ENCODE measurements around the gene CFAP92.
A peak's percentile ranks its signal among the peaks of the same experiment; 100 is the strongest.
"Not testable (repeated sequence)": the region's sequence is repeated elsewhere in the genome, so short reads cannot be mapped to it uniquely, and the experiment has no call there.

CFAP92 gene

GRCh38 chr3:128949158-128949557 lies 44.7 kb downstream of the CFAP92 start:
- ATAC-seq (no peak), DNase-seq (no peak)
- Mint-ChIP-seq H3K4me3 (no peak overlapping the region), H3K27ac (no peak overlapping the region), H3K4me1 (no peaks in the 10 kb centered on the region), H3K27me3 (no peaks in the 10 kb centered on the region), H3K9me3 (no peaks in the 10 kb centered on the region)

DNA sequence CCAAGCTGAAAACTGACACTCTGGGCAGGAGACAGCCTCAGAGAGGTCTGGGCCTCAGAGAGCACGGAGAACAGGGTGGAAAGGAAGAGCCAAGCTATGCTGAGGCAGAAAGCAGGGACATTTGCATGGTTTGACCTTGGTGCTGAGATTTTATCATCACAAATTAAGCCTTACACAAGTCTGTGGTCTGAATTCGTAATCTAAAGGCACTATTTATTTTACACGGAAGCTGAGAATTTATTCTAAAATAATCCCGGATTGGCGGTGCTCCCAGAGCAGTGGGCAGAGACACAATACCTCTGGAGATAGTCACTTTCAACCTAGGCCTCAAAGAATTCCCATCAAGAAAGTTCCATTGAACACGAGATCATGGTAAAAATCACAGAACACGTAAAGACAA lies 47.5 kb downstream of the CFAP92 start:
- H3K27ac Mint-ChIP-seq: no peak overlapping the region
- no peaks in the 10 kb centered on the region for H3K27me3 Mint-ChIP-seq
- H3K4me3 Mint-ChIP-seq: no peak overlapping the region
- H3K4me1 Mint-ChIP-seq: no peaks in the 10 kb centered on the region
- ATAC-seq (no peak), DNase-seq (no peak)
- H3K9me3 Mint-ChIP-seq: no peaks in the 10 kb centered on the region

DNA sequence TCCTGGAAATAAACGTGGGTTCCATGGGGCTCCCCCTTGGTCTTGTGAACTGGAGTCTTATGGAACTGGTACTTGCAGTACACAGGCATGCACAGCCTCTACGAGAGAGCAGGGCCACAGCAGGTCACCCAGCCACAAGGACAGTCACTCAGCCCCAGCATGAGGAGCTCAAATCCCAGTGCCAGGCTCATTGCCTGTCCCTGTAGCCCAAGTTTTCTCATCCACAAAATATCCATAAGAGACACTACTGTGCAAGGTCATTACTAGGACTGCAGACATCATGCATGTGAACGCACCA lies 48.0 kb downstream of the CFAP92 start:
- DNase-seq (no peak), ATAC-seq (no peak)
- Mint-ChIP-seq H3K27me3 (no peaks in the 10 kb centered on the region), H3K27ac (no peak overlapping the region), H3K4me1 (no peaks in the 10 kb centered on the region), H3K4me3 (no peak overlapping the region), H3K9me3 (no peaks in the 10 kb centered on the region)

GRCh38 chr3:128945041-128945877 lies 48.6 kb downstream of the CFAP92 start:
- Mint-ChIP-seq H3K4me1 (no peaks in the 10 kb centered on the region), H3K4me3 (no peak overlapping the region), H3K27me3 (no peaks in the 10 kb centered on the region), H3K27ac (no peak overlapping the region), H3K9me3 (no peaks in the 10 kb centered on the region)
- ATAC-seq (no peak), DNase-seq (no peak)

DNA sequence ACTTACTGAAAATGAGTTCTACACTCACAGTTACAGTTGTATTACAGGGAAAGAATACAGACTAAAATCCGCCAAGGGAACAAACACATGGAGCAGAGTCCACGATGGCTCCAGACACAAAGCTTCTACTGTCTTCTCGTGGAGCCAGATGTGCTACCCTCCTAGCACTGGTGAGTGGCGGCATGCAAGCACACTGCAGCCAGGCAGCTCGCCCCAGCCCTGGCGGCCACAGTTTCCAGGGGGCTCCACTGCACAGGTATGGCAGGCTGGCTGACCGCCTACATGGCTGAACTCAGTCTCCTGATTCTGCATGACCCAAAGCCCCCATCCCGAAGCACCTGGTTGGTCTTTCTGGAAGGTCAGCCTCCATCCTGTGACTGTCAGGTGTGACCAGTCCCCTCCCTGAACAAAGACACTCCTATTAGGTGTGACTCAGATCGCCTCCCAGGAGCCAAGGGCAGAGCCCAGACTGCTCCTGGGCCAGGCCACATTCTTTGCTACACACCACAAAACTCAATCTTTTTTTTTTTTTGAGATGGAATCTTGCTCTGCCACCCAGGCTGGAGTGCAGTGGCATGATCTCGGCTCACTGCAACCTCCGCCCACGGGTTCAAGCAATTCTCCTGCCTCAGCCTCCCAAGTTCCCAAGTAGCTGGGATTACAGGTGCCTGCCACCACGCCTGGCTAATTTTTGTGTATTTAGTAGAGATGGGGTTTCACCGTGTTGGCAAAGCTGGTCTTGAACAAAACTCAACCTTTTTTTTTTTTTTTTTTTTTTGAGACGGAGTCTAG lies 51.5 kb downstream of the CFAP92 start:
- Mint-ChIP-seq H3K4me3 (no peak overlapping the region), H3K9me3 (no peaks in the 10 kb centered on the region), H3K27me3 (no peaks in the 10 kb centered on the region), H3K27ac (no peak overlapping the region), H3K4me1 (no peaks in the 10 kb centered on the region)
- DNase-seq: no peak
- no peak for ATAC-seq

- H3K27ac Mint-ChIP-seq: no peak overlapping the region
- H3K9me3 Mint-ChIP-seq: no peaks in the 10 kb centered on the region
- ATAC-seq (no peak), DNase-seq (no peak)
- no peak overlapping the region for H3K4me3 Mint-ChIP-seq
- no peaks in the 10 kb centered on the region for H3K27me3 Mint-ChIP-seq
- no peaks in the 10 kb centered on the region for H3K4me1 Mint-ChIP-seq
Measured at GRCh38 chr3:128940252-128940651, 53.6 kb downstream of the CFAP92 start.

DNA sequence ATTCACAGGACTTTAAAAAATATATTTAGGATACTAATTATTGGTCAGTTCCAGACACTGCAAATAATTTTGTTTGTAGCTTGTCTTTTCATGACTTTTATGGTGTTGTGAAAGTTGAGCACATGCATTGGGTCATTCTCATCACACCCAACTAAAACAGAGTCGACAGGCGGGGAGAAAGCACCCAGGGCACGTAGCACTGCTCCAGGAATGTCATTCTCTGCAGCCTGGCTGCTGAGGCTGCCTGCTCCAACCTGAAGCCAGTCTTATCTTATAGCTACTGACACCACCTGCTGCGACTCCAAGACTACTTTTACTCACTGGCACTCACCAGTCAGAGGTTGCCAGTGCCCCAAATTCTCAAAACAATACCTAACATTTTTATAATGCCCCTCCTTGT lies 57.5 kb downstream of the CFAP92 start:
- no peak for DNase-seq
- no peak overlapping the region for H3K27ac Mint-ChIP-seq
- no peaks in the 10 kb centered on the region for H3K27me3 Mint-ChIP-seq
- no peak overlapping the region for H3K4me3 Mint-ChIP-seq
- H3K4me1 Mint-ChIP-seq: no peaks in the 10 kb centered on the region
- H3K9me3 Mint-ChIP-seq: no peaks in the 10 kb centered on the region
- ATAC-seq: no peak

GRCh38 chr3:128935922-128936321 lies 58.0 kb downstream of the CFAP92 start:
- Mint-ChIP-seq H3K27me3 (no peaks in the 10 kb centered on the region), H3K27ac (no peak overlapping the region), H3K9me3 (no peaks in the 10 kb centered on the region), H3K4me1 (no peaks in the 10 kb centered on the region), H3K4me3 (no peak overlapping the region)
- ATAC-seq: no peak
- no peak for DNase-seq

- ATAC-seq (no peak), DNase-seq (no peak)
- Mint-ChIP-seq H3K27me3 (no peaks in the 10 kb centered on the region), H3K27ac (peak overlapping the region in 1 of 2 donors; percentile 77), H3K4me1 (no peaks in the 10 kb centered on the region), H3K4me3 (no peak overlapping the region), H3K9me3 (no peaks in the 10 kb centered on the region)
Measured at GRCh38 chr3:128933922-128934253, 60.0 kb downstream of the CFAP92 start.

GRCh38 chr3:128933213-128933921 lies 60.5 kb downstream of the CFAP92 start:
- Mint-ChIP-seq H3K9me3 (no peaks in the 10 kb centered on the region), H3K4me3 (no peak overlapping the region), H3K27me3 (no peaks in the 10 kb centered on the region), H3K4me1 (no peaks in the 10 kb centered on the region), H3K27ac (no peak overlapping the region)
- ATAC-seq (no peak), DNase-seq (no peak)

GRCh38 chr3:128932516-128933212 lies 61.2 kb downstream of the CFAP92 start:
- Mint-ChIP-seq H3K9me3 (no peaks in the 10 kb centered on the region), H3K4me1 (no peaks in the 10 kb centered on the region), H3K4me3 (no peak overlapping the region), H3K27me3 (no peaks in the 10 kb centered on the region), H3K27ac (peak overlapping the region in 1 of 2 donors; percentile 39)
- no peak for ATAC-seq
- DNase-seq: no peak

GRCh38 chr3:128931046-128931445 lies 62.8 kb downstream of the CFAP92 start:
- ATAC-seq (no peak), DNase-seq (no peak)
- peaks cover 0 to 13% of the 10 kb centered on the region in 2 donors for H3K9me3 Mint-ChIP-seq
- H3K27me3 Mint-ChIP-seq: no peaks in the 10 kb centered on the region
- H3K4me1 Mint-ChIP-seq: no peaks in the 10 kb centered on the region
- no peak overlapping the region for H3K4me3 Mint-ChIP-seq
- no peak overlapping the region for H3K27ac Mint-ChIP-seq

DNA sequence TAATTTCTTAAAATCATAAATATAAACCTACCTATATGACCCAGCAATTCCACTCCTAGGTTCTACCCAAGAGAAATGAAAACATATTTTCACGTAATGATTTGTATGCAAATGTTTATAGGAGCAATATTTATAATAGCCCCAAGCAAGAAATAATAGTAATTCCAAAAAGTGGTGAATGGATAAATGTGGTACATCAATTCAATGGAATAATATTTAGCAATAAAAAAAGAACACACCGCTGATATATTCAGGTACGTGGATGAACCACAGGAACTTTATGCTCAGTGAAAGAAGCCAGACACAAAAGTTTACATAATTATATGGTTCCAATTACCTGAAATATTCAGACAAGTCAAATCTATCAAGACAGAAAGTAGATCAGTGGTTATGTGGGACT lies 64.5 kb downstream of the CFAP92 start:
- Mint-ChIP-seq H3K27me3 (no peaks in the 10 kb centered on the region), H3K4me1 (peaks cover 15% of the 10 kb centered on the region), H3K9me3 (peaks cover 0 to 27% of the 10 kb centered on the region in 2 donors), H3K27ac (no peak overlapping the region), H3K4me3 (no peak overlapping the region)
- no peak for ATAC-seq
- no peak for DNase-seq

DNA sequence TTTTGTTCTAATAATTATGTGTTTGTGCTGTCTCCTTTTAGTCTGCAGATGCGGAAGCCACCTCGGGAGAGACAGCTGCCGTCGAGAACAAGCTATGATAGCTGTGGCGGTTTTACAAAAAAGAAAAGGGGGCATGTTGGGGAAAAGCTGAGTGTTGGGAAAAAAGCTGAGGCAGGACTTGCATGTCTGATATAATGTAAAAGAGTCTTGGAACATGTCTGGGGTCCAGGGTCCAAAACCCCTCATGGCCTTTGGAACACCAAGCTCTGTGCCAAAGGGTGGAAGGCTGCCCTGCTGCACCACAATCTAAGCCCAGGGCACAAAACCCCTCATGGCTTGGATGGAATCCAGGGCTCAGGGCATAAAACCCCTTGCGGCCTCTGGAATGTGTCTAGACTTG lies 69.9 kb downstream of the CFAP92 start:
- Mint-ChIP-seq H3K4me1 (peaks cover 51% of the 10 kb centered on the region), H3K9me3 (peaks cover 0 to 42% of the 10 kb centered on the region in 2 donors), H3K4me3 (peak overlapping the region; percentile 14 to 20)
- not testable (repeated sequence) for DNase-seq, H3K27ac Mint-ChIP-seq, ATAC-seq, H3K27me3 Mint-ChIP-seq

DNA sequence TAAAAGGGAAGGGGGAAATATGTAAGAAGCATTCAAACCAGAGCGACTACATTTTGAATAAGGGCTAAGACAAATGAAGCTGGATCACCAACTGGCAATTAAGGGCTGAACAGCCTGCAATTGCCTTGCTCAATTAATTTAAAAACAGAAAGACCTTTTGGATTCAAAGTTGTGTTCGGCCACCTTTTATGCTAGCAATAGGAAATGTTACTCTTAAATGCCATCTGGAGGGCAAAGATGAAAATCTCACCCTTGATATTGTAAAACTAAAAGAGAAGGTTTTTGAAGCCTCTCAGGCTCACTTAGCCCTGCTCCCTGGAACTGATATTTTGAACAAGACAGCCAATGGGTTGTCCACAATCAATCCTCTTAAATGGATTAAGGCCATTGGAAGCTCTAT lies 70.3 kb downstream of the CFAP92 start:
- peak; percentile 40 for ATAC-seq
- H3K9me3 Mint-ChIP-seq: peaks cover 0 to 43% of the 10 kb centered on the region in 2 donors
- H3K27me3 Mint-ChIP-seq: no peaks in the 10 kb centered on the region

More for the DNA sequence above, 70.3 kb downstream of the CFAP92 start:
- Mint-ChIP-seq H3K4me1 (peaks cover 51% of the 10 kb centered on the region), H3K27ac (peak overlapping the region in 1 of 2 donors; percentile 45), H3K4me3 (peak overlapping the region; percentile 67 to 71)
- no peak for DNase-seq

Data from stimulated activated naive CD8-positive, alpha-beta T cell treated with anti-CD3 and anti-CD28 coated beads, Interleukin-15, amount 100 ng/mL, for 72 hours (primary cell).